Stimulated activated naive CD8-positive, alpha-beta T cell treated with anti-CD3 and anti-CD28 coated beads, Interleukin-15, Interleukin-2, amounts not matched to agents 100 U/mL and 50 U/mL, for 24 hours (primary cell): ENCODE results near the gene C4orf50.

ENCODE experiments used
- ATAC-seq: fragments of 150-1000 bp; cut with Tn5 transposase; one replicate; pipeline ENCODE4 v1.10.0; 2021
- DNase-seq: peaks from one replicate; pipeline ENCODE4 v3.0.0; 2021

The C4orf50 gene

GRCh38 chr4:5942947-5943346 is 75.3 kb downstream of the C4orf50 start:
- DNase-seq (no peak), ATAC-seq (no peak)

DNA sequence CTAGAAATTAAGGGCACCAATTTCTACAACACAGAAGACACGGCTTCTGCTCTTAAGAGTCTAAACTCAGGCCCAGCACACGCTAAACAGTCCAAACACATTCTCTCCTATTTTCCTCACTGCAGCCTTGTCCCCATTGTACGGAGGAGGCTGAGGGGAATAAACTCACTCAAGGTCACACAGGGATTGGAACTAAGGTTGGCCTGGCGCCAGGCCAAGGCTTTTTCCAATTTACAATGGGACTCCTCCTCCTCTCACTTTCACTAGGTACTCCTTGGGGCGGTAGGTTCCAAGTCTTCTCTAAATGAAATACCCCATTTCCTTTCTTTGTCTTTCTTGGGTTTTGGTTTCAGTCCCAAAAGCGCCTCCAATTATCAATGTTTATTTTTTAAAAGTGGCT is 76.6 kb downstream of the C4orf50 start:
- no peak for ATAC-seq
- no peak for DNase-seq

- ATAC-seq (no peak), DNase-seq (no peak)
Observed at GRCh38 chr4:5940470-5941203, 77.6 kb downstream of the C4orf50 start.

GRCh38 chr4:5933996-5934831 is 84.0 kb downstream of the C4orf50 start:
- ATAC-seq: no peak
- no peak for DNase-seq

DNA sequence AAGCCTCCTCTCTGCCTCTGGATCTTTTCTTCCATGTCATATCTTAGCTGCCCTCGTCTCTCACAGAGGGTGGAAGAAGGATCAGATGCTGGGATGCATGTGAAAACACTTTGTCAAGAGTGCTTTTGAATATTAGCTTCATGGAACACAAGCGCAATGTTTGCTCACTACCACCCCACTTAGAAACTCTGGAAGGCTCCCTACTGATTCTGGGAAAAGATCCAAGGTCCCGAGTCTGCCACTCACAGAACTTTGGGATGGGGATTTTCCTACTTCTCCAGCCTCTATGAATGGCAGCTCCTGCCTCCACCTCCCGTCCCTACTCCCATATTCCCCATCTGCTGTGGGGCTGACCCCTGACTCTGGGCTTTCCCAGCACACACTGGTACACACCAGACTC is 85.1 kb downstream of the C4orf50 start:
- DNase-seq (no peak), ATAC-seq (no peak)

GRCh38 chr4:5932035-5932568 is 86.1 kb downstream of the C4orf50 start:
- ATAC-seq (no peak), DNase-seq (no peak)

- no peak for ATAC-seq
Observed at GRCh38 chr4:5931526-5931925, 86.7 kb downstream of the C4orf50 start.

DNA sequence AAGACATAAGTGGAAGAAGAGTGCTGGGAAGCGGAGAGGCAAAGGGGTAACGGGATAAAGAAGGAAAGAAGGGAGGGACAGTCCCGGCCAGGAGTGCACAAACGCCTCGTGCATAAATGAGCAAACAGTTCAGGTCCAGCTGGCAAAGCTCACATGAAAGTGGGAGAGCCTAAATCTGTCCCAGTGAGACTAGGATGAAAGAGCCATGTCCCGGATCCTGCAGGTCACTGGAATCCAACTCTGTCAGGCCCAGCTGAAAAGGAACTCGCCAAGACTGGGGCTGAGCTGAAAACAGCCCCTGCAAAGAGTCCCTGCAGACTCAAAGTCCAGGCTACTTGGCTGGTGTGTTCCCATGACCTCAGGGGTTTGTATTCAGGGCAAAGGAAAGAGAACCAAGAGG is 87.4 kb downstream of the C4orf50 start:
- ATAC-seq (no peak), DNase-seq (no peak)

More at GRCh38 chr4:5931526-5931925, 86.7 kb downstream of the C4orf50 start:
- DNase-seq: no peak

GRCh38 chr4:5930456-5930855 is 87.8 kb downstream of the C4orf50 start:
- DNase-seq (no peak), ATAC-seq (no peak)

- ATAC-seq (no peak), DNase-seq (no peak)
Observed at GRCh38 chr4:5928844-5929420, 89.3 kb downstream of the C4orf50 start.

GRCh38 chr4:5928274-5928673 is 90.0 kb downstream of the C4orf50 start:
- ATAC-seq (no peak), DNase-seq (no peak)

DNA sequence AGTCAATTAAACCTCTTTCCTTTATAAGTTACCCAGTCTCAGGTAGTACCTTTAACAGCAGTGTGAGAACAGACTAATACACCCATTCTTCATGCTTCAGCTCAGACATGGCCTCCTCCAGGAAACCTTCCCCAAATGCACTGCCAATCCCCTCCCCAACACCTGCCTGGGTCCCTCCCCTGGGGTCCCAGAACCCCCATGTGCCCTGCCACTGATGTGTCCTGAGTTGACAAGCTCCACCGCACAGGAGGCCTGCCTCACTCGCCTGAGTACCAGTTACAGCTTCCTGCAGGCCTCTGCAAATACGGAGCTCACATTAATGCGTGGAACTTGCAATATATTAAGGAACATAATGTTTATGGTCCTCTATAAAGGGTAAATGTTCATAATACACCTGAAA is 90.5 kb downstream of the C4orf50 start:
- no peak for ATAC-seq

DNA sequence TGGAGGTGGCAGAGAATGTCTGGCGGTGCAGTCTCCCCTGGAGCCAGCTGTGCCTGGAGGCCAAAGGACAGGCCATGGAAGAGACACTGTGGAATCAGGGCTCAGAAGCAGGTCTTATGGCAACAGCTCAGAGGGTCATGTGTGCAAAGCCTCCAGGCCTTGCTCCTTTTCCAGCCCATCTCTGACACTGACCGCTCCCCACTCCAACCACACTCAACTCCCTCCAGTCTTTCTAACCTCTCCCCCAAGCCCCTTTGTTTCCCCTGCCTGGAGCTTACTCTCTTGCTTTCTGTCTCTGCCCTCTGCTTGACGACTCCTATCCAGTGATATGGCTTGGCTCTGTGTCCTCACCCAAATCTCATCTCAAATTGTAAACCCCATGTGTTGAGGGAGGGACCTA is 91.1 kb downstream of the C4orf50 start:
- ATAC-seq (no peak), DNase-seq (no peak)

More for the DNA sequence above, 90.5 kb downstream of the C4orf50 start:
- DNase-seq: no peak

GRCh38 chr4:5926598-5926997 is 91.6 kb downstream of the C4orf50 start:
- ATAC-seq: no peak
- no peak for DNase-seq

DNA sequence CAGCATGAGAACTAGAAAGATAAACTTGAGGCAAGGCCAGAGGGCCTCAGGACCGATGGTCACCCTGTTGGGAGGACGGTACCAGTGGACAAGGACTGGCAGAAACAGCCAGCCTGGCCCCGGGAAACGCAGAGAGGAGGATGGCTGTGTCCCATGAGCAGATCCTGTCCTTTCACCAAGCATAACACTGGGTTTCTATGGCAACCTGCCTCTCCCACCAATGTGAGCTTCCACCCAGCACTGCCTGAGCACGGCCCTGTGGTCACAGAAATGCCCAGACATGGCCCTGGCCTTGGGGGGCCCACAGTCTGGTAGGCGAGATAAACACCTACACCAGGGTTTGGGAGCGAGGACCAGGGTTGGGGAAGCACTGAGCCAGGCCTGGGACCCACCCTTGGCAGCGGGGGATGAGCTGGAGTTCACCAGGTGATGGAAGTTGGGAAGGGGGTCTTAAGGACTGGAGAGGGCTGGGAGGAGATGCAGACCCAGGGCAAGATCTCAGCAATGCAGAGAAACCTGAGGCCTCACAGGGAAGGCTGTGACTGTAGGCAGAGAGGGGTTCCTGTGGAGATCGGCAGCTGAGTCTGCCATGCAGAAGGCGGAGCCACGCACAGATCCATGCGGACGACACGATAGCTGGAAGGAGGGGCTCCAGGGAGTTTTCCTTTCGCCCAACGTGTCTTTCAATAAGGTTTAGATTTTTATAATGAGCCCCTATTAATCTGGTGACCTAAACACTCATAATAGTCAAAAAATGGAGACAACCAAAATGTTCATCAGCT is 92.6 kb downstream of the C4orf50 start:
- no peak for DNase-seq
- no peak for ATAC-seq

GRCh38 chr4:5924461-5925125 is 93.6 kb downstream of the C4orf50 start:
- ATAC-seq: no peak
- no peak for DNase-seq

DNA sequence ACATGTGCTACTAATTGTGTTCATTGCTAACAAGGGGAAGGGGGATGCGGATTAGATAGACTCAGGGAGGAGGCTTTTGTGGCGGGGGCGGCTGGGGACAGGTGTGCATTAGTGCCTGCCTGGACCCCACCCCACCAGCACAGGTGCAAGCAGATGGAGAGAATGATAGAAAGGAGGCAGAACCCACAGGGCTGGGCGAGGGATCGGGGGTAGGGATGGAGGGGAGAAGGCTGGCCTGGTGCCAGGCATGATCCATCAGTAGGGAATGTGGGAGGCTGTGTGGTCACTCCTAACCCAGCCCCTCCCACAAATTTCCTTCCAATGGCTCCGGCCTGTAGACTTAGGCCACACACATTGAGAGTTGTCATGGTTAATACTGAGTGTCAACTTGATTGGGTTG is 94.9 kb downstream of the C4orf50 start:
- DNase-seq (no peak), ATAC-seq (no peak)

- DNase-seq (no peak), ATAC-seq (no peak)
Observed at GRCh38 chr4:5922556-5922955, 95.7 kb downstream of the C4orf50 start.

GRCh38 chr4:5921981-5922380 is 96.2 kb downstream of the C4orf50 start:
- ATAC-seq (no peak), DNase-seq (no peak)

DNA sequence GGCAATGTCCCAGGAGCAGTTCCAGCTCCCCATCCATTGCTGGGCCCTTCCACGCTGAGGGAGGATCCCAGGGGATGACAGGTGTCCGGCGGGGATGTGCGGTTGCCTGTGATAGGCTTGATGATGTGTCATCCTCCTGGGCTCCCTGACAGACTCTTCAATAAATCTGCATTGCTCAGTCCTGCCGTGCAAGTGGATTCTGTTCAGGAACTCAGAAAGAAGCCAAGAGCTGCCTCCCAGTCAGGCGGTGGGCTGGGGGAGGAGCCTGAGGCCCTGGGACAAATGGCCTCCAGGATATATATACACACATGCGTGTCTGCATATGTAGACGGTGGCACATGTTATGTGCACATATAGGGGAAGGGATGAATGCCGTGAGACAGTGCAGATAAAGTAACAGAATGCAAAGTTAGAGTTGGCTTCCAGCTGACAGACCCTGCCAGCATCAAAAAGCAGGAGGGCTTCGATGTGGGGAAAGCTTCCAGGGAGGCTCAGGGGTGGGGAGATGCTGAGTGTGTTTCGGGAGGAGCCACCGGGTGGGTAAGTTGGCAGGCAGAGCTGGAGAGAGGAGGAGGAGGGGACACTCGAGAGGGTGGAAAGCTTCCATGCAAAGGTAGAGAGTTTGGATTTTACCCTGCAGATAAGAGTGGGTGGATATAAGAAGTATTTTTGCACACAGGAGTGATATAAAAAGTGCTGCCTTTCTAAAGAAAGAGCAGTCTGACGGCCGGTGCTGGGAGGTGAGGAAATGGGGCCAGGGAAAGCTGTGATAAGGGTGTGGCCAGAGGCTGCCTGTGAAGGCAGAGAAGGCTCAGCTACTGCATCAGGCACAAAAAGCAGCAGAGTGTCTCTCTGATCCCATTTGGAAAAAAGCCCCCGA is 96.9 kb downstream of the C4orf50 start:
- ATAC-seq (no peak), DNase-seq (no peak)

DNA sequence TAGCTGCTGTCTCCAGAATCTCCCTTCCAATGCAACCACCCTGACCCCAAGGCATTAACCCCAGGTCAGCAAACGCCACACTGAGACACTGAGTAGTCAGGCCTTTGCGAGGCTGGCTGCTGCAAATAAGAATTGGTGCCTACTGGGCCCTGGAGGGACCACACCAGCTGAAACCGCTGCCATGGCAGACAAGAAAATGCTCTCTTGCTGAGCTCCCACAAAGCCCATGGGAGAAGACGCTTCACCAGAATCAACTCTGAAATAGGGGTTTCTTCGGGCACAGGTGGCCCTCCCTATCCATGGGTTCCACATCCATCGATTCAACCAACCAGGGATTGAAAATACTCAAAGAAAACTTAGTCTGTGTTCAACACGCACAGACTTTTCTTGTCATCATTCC is 98.7 kb downstream of the C4orf50 start:
- no peak for DNase-seq
- no peak for ATAC-seq
